Activated CD4-positive, alpha-beta T cell treated with anti-CD3 and anti-CD28 coated beads, Interleukin-2, amount 50 U/mL, for 16 hours (primary cell): ENCODE measurements around the gene SORCS2.

Experiments used
- DNase-seq: peaks from one replicate; pipeline ENCODE4 v3.0.0-alpha.2; 2020

Gene SORCS2

DNA sequence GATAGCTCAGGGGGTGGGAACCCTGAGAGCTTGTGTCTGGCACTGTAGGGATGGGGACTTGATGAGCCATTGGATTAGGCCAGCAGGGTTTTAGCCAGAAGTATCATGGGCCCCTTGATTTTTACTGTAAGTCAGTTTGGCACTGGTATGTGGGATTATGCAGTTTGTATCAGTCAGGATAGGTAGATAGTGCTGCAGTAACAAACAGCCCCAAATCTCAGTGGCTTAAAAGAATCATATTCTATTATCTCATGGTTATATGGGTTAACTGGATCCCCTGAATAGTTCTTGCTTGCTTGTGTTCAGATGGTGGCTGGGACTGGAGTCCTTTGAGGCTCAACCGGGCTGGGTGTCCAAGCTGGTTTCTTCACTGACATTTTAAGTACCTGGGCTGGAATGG is 56.5 kb downstream of the SORCS2 start:
- DNase-seq: no peak

DNA sequence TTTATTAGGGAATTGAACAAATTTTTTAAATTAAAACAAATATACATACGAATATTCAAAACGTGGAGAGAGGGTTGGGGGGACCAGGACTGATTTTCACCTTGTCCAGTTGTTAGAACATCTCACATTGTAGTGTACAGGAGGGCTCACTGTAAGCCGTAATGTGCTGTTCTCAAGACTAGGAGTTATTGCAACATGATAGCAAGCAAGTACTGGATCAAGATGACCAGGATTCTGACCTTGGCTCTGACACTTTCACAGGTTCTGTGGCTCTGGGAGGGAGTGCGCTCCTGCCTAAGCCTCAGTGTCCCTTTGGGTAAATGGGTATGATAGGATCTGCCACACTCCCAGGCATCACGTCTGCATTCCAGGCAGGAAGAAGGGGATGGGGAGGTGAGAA is 59.0 kb downstream of the SORCS2 start:
- no peak for DNase-seq

DNA sequence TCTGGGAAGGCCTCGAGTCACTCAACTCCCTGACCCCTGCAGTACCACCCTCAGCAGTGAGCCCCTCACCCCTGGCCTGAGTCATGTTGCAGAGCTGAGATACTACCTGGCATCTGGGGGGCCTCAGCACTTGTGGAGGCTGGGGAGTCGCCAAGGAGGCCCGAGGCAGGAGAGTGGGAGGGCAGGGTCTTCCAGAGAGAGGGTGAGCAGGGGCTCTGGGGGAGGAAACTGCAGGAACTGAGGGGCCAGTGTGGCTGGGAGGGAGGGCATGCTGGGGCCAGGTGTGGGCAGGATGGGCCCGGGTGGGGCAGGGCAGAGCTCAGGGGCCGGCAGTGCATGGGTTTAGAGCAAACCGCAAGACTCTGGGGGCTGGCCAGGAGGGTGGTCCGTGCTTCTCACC is 59.7 kb downstream of the SORCS2 start:
- DNase-seq: no peak

DNA sequence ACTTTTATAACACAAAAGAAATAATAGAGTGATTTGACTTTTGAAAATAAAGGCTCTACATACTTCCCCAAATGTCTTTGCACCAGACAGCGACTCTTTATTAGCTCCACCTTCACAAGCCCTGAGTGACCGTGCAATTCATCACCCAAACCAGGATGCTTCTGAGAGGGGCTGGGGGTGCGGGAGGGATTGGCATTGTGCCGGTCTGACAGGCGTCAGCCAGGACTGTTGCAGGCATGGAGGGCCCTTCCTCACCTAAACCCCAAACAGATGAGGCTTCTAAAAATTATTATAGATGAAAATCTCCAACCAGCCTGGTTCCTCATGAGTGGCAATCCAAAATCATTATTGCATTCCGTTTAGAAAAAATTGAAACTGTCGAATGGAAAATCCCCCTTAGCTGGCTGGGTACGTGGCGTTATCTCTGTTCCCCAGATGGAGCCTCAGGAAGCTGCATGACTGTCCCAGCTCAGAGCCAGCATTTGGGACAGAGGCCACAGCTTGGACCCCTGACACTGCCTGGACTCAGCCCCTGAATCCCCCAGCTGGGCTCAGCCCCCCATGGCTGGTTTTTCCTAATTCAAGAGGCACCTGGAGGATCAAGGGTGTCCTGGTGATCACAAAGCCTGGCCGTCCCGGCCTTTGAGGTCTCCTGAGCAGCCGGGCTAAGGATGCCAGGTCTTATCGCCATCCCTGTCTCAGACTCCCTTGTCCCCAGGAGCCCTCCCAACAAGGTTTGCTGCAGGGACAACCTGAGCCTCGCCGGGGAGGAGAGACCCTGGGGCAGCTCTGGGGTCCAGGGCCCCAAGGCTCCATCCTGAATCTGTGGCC is 60.4 kb downstream of the SORCS2 start:
- no peak for DNase-seq

DNA sequence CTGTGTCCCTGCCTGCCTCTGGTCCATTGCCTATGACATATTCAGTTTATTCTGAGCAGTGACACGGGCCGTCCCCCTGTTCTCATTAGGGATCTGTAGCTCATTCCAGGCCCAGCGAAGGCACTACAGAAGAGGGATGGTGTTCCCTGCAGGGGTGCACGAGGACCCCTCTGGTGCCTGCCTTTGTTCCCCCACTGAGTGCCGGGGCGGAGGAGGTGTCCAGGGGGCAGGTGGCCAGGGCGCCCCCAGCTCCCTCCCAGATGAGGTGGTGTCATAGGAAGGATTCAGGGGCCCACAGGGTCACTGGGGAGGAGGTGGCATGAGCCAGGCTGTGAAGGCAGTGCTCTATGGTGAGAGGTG is 61.0 kb downstream of the SORCS2 start:
- DNase-seq: no peak

DNA sequence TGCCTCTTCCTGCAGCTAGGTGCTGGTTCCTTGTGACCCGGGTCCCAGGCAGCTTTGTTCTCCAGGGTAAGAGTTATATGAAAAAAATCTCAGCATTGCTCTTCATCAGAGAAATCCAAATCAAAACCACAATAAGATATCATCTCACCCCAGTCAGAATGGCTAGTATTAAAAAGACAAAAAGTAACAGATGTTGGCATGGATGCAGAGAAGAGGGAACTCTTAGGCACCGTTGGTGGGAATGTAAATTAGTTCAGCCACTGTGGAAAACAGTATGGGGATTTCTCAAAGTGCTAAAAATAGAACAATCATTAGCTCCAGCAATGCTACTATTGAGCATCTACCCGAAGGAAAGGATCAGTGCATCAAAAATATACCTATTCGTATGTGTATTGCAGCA is 61.5 kb downstream of the SORCS2 start:
- DNase-seq: no peak

DNA sequence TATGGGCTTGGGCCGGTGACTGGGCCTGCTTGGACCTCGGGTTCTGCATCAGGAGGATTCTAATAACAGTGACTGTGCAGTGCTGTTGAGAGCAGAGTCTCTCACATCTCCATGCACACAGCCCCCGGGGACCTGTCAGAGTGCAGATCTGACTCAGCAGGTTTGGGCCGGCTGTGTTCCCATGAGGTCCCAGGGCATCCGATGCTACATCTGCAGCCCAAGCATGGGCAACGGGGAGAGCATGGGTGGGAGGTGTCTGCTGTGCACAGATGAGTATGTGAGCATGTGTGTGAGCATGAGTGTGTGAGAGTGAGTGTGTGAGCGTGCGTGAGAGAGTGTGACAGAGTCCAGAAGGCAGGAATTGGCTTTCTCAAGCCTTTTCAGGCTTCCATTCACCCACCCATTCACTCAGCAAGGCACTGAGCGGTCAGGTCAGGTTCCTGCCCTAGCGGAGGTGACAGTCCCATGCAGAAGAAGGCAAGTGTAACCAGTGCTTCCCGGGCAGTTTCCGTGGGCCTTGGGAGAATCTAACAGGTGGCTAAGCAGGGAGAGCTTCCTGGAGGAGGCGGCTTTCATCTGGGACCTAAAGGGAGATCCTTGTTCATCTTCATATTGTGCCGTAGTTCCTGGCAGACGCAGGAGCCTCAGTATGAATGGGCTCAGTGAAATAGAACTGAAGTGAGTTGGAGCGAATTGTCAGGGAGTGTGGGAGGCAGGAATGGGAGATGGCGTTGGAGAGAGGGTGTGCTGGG is 62.6 kb downstream of the SORCS2 start:
- no peak for DNase-seq

DNA sequence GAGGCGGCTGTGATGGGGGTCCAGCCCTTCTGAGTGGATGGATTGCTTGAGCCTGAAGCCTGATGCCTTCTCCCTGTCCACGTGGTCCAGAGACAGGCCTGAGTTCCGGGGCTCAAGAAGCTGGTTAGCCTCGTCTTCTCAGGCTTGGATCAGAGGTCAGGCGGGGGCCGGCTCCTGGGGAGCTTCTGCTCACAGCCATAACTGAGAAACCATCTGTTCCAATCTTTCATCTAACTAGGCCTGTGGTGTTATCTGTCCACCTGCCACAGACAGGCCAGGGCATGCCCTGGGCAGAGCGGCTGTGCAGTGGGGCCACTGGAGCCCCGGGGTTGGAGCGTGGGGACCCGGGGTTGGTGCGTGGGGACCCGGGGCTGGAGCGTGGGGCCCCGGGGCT is 63.1 kb downstream of the SORCS2 start:
- no peak for DNase-seq

DNA sequence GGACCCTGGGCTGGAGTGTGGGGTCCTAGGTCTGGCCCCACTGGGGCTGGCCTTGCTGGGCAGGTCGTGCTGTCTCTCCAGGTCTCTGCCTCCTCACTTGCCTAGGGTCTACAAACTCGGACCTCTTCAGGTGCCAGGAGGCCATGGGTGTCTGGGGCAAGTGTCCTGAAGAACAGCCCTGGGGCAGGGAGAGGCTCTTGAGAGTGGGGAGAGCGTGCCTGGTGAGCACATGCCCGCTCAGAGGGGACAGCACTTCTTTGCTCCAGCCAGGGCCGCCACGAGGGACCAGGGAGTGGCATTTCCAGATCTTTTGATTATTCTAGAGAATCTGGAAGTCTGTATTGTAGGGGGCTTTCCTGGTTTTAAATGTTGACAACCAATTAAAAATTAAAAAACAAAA is 63.7 kb downstream of the SORCS2 start:
- no peak for DNase-seq

DNA sequence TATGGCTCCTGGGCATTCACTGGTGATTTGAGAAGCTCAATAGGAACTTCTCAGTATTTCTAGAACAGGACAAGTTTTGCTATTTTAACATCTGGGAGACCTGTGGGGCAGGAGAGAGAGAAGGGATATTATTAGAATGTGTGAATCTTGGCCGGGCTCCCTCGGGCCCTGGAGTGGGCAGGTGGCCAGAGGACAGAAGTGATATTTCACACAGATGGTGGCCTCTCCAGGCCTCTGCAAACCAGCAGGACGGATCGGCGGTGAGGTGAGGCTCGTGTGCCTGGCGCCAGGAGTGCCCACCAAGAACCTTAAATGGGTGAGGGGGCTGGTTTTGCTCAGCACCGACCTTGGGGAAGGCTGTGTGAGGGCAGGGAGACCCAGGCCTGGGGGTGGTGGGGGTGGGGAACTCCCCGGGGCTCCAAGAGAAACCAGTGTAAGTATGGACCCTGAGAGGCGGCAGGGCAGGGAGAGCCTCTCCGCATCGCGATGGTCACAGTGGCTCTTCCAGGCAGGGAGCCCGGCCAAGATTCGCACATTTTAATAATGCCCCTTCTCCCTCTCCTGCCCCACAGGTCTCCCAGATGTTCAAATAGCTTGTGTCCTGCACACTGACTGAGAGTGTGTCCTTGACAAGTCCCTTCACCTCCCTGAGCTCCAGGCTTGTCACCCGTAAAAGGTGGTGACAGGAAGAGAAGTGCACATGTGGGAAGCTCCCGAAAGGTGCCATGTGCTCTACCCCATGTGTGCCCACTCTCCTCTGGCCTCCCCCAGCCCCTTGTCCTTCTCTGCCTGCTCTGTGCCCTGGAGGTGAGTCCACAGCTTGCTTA is 64.9 kb downstream of the SORCS2 start:
- no peak for DNase-seq

DNA sequence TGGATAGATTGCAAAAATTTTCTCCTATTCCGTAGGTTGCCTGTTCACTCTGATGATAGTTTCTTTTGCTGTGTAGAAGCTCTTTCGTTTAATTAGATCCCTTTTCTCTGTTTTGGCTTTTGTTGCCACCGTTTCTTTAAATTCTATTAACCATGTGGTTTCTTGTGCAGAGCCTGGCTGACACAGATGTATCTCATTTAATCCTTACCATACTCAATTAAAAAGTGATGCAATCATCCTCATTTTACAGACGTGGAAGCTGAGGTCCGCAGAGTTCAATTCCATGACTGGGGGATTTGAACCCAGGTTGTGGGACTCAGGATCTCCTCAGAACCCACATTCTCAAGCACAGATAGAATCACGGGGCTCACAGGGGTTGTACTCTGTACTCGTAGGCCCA is 66.7 kb downstream of the SORCS2 start:
- DNase-seq: no peak

DNA sequence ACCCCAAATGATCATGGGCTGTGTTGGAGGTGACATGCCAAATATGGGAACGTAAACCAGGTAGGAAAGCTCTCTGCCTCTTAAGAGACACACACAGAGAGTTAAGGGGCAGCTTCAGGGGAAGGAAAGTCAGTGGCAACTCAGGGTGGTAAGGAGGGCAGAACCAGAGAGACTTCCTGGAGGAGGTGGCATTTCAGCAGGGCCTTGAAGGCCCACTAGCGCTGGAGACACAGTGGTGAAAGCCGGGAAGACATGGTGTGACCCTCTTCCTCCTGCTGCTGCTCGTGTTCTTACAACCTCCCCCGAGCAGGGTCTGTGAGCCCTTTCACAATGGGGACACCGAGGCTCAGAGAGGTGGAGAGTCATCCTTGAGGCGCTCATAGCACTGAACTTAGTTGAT is 68.2 kb downstream of the SORCS2 start:
- no peak for DNase-seq

DNA sequence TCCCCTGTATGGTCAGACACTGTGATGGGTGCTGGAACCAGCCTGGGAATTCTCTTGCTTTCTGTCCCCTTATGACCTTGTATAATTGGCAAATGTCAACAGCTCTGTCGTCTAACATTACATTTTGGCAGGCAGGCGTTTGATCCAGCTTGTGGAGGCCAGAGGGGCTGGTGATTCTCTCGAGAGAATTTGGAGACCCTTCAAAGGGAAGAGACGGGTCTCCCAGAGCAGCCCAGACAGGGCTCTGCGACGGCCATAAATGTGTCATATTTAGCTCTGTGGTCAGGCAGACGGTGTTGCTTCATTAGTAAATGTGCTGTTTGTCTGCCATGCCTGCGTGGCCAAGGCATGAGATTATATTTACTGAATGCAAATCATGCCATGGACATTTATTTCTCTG is 68.7 kb downstream of the SORCS2 start:
- no peak for DNase-seq

DNA sequence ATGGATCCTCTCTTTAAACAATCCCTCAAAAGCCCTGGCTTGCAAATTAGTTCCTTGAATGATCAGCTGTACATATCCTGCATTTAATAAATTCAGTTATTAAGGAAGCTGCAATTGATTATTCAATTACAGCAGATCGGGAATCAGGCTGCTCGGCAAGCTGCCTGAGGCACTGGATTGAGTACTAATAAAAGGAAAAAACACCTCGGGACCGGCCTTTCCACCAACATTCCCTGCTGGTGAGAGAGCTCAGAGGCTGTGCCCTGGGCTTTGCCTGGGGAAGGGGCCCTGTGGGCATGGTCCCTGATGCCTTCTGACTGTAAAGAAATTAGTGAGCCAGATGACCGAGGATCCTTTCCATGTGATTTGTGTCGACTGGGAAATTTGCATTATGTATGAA is 69.2 kb downstream of the SORCS2 start:
- no peak for DNase-seq

DNA sequence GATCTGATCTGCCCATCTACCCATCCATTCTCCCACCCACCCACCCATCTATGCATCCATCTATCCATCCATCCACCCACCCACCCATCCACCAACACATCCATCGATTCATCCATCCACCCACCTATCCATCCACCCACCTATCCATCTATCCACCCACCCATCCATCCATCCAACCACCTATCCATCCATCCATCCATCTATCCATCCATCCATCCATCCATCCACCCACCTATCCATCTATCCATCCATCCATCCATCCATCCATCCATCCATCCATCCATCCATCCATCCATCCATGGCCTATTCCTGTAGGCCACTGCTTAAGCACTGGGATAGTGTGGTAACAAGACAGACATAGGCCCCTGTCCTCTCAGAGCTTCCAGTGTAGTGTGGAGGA is 69.8 kb downstream of the SORCS2 start:
- no peak for DNase-seq

DNA sequence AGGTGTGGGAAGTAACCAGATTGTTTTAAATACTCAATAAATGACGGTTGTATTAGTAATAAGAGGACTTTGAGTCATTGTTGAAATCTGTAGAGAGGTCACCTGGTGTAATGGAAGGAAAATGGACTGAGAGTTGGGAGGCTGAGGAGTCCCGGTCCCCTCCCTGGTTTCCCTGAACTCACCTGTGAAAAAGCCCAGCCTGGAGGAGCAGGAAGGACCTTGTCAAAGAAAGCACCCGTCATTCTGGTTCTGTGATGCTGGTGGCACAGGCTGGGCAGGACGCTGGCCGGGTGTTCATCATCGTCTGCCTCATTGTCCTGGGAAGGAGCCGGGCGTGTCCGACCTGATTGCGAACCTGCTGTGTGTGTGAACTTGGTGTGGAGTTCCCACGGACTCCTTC is 70.8 kb downstream of the SORCS2 start:
- DNase-seq: no peak

DNA sequence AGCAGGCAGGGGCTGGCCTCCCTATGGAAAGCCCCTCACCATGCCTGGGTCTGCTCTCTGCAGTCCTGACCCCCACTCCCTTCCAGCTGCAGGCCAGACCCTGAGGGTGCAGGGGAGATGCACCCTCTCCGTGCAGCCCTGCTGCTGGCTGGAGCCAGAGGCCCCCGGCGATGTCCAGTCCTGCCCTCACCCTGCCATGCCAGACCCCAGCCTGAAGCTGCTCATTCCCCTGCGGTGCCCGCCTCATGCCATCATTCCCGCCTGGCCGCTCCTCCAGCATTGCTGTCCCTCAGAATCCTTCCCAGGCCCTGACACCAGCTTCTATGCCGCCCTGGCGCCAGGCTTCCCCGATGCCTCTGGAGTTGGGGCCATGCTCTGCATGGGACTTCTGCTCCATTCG is 72.4 kb downstream of the SORCS2 start:
- DNase-seq: no peak

DNA sequence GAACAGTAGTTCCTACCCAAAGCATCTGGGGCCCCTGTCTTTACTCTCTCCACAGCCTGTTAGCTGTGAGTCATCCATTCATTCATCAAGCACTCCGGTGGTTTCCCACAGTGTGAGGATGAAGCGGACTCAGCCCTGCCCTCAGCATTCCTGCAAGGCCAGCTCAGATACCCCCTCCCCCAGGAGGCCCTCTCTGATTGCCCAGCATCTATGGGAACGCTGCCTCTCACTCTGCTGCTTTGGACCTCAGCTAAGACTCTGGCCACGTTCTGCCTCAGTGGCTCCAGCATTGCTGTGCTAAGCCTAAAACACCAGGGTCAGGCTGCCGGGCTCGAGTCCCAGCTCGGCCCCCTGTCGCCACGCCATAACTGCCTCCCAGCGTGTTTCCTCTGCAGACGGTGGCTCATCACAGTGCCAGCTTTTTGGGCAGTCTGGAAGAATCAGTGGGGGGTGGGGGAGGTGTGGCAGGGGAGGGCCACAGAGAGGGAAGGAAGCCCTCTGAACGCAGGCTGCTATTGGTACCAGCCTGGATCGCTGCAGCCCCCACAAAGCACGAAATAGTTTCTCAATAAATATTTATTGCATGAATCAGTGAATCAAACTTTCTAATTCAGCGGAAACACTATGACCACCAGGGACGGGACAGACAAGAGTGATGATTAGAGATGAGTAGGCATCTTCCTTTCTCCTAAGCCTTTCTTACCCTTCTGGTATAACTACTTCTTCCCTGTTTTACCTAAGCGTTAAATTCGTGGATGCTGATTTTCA is 74.4 kb downstream of the SORCS2 start:
- no peak for DNase-seq

DNA sequence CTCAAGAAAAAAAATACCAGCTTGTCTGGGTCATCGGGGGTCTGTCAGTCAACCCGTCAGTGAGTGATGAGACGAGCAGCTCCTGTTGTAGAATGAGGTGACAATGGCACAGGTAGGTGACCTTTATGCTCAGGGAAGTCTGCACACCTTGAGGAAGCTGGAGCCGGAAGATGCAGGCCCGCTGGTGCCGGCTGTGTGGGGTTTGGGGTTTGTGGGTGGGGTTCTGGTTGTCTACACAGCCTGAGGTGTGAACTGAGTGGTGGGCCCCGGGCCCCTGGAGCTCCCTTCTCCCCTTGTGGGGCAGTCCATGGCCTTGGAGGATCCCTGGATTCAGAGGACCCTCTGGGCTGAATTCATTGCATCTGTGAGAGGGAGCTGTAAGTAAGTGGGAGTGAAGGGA is 75.5 kb downstream of the SORCS2 start:
- DNase-seq: no peak

DNA sequence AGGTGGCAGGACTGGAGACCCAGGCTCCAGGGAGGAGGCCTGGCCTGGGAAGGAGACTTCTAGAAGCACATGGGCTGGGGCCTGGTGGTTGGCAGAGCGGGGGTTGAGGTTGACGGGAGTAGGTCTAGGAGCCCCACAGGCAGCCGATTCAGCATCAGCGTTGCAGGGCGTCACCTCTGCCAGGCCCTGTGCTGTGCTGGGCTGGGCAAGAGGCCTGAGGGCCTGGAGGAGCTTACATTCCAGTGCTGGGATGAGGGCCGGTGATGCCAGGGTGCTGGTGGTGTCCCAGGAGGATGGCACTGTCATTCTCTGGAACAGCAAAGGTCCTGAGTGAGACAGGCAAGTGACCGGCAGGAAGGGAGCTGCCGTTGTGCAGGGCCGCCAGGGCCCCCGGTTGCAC is 76.6 kb downstream of the SORCS2 start:
- DNase-seq: no peak

DNA sequence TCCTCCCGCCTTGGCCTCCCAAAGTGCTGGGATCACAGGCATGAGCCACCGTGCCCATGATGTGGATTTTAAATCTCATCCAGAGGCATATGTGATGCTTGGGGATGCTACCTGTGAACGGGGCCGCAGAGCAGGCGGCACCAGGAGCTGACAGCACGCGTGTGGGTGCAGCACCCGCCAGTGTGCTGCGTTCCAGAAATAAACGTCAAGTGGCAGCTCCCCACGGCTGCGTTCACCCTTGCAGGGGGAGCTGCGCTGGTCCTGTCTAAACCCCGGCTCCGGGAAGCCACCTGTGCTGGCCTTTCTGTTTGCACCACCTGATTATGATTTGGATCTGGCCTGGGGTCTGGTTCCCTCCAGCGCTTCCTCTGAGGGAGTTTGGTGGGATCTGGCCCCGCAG is 77.8 kb downstream of the SORCS2 start:
- DNase-seq: no peak

DNA sequence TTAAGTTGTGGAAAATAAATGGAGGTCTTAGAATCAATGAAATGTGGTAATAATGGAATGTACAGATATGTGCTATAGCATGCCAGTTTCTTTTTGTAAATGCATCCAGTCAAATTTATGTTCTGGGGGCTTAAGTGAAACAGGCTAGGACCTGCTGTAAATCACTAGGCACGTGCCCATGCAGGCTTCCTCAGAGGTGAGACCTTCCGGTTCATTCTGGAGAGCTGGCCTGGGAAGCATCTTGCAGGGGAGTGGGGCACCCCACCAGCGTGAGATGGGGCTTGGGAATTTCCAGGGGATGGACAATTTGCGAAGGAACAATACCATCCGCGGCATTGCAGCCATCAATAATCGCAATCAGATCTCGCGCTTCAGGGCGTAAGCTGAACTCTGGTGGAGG is 80.1 kb downstream of the SORCS2 start:
- no peak for DNase-seq

DNA sequence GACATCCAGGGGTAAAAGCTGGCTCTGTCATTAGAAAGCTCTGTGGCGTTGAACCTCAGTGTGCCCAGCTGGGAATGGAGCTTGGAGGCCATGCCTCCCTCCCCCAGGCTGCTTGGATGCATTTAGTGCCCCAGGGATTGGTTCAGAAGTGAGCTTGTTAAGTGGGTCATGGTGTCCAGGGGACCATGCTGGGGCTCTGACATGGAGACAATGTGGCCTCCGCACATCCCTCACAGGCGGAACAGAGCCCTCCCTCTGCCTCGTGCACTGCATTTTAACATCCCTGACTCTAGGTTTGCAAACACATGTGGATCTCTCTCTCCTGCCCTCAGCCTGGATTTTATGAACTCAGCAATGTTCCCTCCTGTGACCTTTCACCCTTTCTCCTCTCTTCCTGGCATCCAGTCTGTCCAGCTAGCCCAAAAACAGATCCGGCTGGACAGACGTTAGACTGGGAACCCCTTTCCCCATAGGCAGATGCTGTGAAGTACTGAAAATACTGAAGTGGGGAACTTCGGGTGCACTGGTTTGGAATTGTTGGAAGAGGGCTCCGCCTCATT is 81.5 kb downstream of the SORCS2 start:
- DNase-seq: no peak
